HG03196 (cell line): Measurements from ENCODE around the gene AP2B1.
"Not testable (repeated sequence)": the region's sequence is repeated elsewhere in the genome, so short reads cannot be mapped to it uniquely, and the experiment has no call there.

Experiments used
- ATAC-seq: cut with Tn5 transposase; IDR thresholded peaks from one replicate; pipeline ENCODE4 v1.9.1; 2021; ENCODE audit not compliant: unreplicated experiment

Gene AP2B1

GRCh38 chr17:35587074-35587961 is at the start of gene AP2B1:
TSS of gene AP2B1 (plus strand) at chr17:35587322. CDS start at chr17:35594031, 6,709 bp downstream.
- peak; percentile 81 for ATAC-seq

DNA sequence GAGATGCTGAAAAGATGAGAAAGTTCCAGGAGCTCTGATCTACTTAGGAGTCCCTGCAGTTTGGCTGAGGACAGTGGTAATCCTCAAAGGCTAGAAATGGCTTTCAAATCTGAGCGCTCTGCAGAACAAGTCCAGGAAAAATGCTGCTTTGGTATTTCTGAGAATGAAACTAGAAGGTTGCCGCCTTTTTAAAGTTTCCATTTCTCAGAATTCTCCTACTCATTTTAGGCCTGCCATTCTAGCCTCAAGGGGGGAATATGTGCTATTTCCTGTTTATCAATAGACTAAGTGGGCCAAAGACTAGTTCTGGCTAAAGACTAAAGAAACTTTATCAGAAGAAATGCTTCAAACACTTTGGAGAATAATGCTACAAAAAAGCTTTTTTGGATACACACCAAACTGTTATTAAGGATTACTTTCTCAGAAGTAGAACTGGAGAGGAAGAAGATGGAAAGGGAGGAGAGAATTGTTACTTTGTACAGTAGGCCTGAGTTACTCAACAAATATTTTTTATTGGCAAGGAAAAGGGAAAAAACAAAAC is 49.5 kb upstream of the AP2B1 start, which contains the start of gene SLFN12L:
Gene SLFN12L (minus strand): TSS at position 78 of the 541 bp plus-strand sequence. CDS start 15,314 bp downstream, outside the sequence.
- ATAC-seq, result no peak

GRCh38 chr17:35539659-35540026 is 47.5 kb upstream of the AP2B1 start:
- no peak for ATAC-seq

DNA sequence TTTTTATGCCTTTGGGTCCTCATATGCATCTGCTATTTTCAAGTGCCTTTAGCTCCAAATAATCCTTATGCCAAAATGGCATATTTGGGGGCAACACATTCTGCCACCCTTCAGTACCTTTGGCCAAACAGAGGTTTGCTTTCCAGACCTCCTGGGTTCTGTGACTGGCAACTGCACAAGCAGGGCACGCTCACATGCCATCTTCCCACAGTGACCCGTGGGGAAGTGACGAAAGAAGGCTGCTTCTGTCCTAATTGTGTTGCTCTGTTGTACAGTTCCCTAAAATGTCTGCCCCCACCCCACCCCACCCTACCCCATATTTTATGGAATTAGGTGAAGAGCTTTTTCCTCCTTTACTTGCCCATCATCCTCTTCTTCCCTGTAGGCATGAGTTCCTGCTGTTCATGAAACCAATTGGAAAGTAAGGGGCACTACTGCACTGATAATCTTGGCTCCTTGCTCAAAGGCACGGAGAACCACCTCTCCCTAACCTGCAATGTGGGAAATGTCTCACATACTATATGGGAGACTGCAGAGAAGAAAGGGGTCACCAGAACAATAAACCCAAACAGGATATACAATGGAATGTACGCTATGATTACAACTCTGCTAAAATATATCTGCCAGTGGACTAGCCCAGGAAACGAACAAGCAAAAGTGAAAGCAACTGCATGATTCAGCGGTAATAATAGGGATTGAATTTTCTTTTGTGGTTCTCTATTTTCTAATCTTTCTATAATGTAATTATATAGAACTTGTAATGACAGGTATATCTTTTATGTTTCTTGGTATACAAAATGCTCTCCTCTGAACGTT is 46.3 kb upstream of the AP2B1 start:
- ATAC-seq, result no peak

- ATAC-seq, result no peak
Measured at GRCh38 chr17:35541434-35541833, 45.7 kb upstream of the AP2B1 start.

DNA sequence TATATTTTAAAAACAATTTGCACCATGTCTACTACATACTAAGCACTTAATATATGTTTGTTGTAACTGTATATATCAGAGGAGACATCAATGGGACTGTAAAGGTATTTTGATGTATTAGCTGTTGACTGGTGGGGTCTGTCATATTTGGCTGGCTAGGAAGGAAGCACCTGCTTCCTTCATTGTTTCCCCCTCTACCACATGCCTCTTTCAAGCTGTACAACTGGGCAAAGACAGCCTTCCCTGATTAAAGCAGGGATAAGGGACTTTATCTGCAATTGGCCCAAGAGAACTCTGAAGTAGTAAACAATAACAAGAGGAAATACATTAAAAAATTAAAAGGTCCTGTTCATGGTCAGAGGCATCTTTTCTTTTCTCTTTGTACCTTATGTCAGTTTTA is 44.1 kb upstream of the AP2B1 start:
- ATAC-seq, result no peak

DNA sequence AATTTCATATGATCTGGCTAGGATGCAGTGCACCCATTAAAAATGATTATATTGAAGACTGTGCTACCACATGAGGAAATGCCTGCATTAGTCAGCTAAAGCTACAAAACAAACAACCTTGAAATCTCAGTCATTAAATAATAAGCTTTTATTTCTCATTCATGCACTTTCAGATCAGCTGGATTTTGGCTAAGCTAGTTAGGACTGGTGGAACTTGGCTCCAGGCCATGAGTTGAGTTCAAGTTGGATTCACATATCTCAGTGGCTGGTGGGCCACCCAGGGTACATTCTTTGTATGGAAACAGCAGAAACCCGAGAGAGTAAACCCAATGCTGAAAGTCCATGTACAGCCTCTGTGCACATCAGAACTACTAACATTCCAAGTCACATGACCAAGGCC is 43.3 kb upstream of the AP2B1 start:
- ATAC-seq, result no peak

DNA sequence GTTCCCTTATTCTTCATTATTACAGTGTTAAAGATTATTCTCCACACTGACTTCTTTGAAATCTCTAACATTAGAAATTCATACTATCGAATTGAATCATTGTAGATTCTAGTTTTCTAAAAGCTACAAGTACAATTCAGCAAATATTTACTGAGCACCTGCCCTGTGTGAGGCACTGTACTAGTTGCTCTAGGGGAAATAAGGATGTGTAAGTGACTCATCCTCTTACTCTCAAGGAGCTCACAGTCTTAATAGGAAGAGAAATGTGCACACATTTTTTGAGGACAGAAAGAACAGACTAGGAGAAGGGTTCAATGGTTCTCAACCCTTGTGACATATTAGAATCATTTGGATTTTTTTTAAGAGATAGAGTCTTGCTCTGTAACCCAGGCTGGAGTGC is 42.0 kb upstream of the AP2B1 start:
- no peak for ATAC-seq

DNA sequence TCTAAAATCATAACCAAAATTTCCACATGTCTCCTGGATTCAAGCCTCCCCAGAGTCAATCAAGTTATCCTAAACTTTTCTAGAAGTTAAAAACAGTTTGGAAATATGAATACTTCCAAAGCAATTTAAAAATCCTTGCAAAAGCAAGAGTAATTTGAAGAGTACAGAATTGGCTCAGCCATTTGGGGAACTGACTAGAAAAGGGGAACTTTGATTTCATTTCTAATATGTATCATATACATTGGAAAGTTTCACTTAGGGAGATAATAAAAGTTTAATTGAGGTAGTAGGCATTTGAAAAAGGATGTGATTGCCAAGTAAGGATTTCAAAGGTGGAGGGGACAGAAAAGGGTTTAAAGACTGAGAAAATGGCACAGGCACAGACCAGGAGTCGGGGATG is 40.6 kb upstream of the AP2B1 start:
- ATAC-seq, result no peak

GRCh38 chr17:35548208-35548810 is 38.8 kb upstream of the AP2B1 start:
- ATAC-seq, result no peak

DNA sequence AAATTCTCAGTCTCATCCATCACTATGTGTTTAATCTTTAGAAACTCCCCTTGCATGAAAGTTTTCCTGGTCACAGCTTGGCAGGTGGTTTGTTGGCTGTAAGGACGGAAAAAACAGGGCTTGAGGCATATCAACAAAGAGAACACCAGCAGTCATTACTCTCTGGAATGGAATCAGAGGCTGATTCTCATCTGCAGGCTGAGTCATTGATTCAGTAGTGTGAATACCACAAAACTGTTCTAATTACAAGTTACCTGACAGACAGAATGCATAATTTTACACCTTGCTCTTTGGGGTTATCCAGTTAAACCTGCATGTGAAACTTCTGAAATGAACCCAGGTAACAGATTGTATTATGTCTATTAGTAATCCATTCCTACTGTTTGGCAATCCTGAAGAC is 38.1 kb upstream of the AP2B1 start:
- ATAC-seq, result no peak

GRCh38 chr17:35553310-35553709 is 33.8 kb upstream of the AP2B1 start:
- no peak for ATAC-seq

DNA sequence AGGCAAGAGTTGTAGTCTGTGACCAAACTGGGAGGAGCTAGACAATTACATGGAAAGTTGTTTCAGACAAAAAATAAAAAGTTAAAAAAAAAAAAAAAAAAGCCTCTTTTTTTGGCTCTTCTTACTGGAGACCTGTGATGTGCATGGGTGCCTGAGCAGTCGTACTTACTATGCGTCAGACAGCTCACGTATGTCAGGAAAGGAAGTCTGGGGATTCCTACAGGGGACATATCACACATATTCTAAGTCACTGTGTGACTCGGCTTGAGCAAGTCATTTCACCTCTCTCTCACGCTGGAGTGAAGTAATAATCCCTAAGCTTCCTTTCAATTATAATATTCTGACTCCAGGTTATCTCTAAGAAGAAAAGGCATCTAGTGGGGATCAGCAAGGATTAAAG is 32.5 kb upstream of the AP2B1 start:
- no peak for ATAC-seq

GRCh38 chr17:35555691-35556090 is 31.4 kb upstream of the AP2B1 start:
- no peak for ATAC-seq

DNA sequence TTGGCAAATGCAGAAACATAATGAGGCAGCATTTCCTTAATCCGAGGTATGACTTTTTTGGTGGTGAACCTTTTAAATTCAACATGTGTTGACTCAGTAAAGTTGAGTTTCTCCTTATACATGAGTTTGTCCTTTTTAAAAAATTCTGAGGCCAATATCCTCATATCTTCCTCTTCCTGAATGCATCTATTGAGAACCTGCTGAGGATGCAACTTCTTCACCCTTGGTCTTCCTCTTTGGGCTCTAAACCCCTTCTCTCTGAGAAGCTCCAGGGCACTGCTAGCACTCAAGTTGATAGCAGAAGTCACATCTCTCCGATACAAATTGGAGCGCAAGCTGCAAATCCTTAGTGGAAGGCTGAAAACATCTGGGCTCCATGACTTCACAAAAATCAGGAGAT is 29.8 kb upstream of the AP2B1 start:
- ATAC-seq, result no peak

DNA sequence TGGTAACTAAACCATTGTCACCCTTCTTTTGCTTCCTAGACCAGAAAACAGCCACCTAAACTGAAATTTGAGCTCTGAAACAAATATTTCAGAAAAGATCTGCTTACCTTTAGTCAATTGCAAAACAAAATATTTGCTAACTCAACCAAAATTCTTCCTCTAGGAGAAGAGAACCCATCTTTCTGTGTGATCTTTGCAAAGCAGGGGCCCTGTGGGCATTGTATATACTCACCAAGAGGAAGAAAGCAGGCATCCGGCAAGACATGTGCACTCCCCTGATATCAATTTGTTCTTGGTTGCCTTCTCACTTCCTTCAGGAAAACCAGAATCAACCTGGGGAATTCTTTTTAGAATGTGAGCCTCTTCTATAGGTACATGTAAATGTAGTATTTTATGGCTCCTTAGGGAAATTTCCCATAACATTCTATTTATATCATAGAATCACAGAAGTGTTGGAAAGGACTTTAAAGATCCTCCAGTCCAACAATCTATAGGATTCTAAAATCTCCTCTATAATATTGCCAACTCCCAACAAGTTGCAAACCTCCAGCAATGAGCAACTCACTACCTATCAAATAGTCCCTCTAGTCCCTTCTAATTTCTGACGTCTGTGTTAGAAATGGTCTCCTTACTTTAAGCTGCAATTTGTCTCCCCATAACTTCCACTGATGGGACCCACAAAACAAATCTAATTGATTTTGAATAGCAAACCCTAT is 27.5 kb upstream of the AP2B1 start:
- ATAC-seq, result no peak

DNA sequence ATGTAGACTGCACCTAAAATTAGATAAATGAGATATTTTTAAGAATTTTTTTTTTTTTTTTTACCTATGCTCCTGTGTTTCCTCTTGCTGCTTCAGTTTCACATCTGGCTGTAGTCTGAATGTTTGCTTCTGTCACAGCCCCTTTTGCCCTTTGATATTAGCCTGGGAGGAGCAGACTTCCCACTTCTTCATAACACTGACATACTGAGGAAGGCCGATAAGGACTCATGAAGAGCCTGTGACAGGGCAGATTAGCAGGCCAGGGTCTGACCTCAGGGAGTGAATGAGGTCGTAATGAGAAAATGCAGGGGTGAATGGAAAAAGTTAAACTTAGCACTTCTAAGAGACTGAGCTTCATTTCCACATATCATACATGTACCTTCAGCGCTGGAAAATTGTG is 26.4 kb upstream of the AP2B1 start, which contains the start of gene SLFN14:
Gene SLFN14 (minus strand): TSS at position 117 of the 400 bp plus-strand sequence. CDS start 2,757 bp downstream, outside the sequence.
- no peak for ATAC-seq

GRCh38 chr17:35563181-35563580 is 23.9 kb upstream of the AP2B1 start:
- ATAC-seq, result not testable (repeated sequence)

DNA sequence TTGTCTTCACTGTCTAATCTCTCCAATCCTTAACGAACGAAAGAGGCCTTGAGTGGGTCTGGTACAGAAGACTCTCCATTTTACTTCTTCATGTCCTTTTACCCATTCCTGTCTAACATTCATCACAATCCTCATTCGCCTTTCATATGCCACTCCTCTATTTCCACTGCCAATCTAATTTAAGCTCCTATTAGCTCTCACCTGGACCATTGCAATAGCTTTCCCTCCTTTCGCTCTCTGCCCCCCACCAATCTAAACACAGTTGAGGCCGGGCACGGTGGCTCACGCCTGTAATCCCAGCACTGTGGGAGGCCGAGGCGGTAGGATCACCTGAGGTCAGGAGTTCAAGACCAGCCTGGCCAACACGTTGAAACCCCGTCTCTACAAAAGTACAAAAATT is 20.2 kb upstream of the AP2B1 start:
- ATAC-seq, result no peak

DNA sequence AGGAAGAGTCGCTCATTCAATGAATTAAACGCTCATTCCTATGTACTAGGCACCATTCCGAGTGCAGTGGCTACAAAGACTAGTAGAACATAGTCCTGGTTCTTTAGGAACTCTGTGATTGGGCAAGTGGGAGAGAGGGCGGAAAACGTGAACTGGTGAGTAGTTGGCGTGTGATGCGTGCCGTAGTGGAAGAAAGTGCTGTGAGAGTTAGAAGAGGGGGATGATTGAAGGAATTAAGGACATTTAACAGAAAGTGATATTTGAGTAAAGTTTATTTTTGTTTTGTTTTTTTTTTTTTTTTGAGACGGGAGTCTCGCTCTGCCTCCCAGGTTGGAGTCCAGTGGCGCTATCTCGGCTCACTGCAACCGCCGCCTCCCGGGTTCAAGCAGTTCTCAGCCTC is 18.6 kb upstream of the AP2B1 start:
- peak; percentile 6 for ATAC-seq

DNA sequence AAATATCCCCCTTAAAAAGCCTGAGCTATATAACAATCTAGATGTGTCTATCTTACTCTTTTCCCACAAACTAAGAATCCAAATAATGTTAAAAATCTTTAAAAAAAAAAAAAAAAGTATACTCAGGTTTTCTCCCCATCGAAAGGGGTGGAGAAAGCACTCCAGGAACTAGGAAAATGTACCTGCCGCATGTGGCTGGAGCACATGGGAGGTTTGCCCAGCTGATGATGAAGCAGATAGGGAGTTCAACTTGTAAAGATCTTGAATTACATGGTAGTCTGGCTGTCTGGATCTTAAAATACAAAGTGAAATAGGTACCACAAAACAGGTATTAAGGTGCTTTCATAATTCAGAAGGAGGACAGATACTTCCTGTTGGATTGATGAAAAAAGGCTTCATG is 17.7 kb upstream of the AP2B1 start:
- ATAC-seq, result no peak
